SK-N-SH (cell line): ENCODE data around the gene NR3C1. TPM values are rescaled to one million over a fixed set of nuclear protein-coding genes. Genes with fewer than 3 reads are reported as not detected.

ENCODE experiments used
- CTCF ChIA-PET: fragments of 300-600, 350-600 bp; formaldehyde crosslinking; extraction: SDS; loops from one replicate; lab custom pipeline; 2021; lab: Yijun Ruan, JAX
- POLR2A ChIA-PET: fragments of 350-600 bp; sonication (Branson Sonifier 250); formaldehyde crosslinking; extraction: SDS; loops from one replicate; lab custom pipeline; 2020; ENCODE audit warnings: antibody characterized with exemption, inconsistent platforms; lab: Yijun Ruan, JAX
- DNase-seq: peaks from one replicate; pipeline ENCODE4 v3.0.0; 2012
- H2AFZ ChIP-seq: fragments of 200-600 bp; sonication (generic); 2 replicates; pipeline ENCODE4 v1.8.1; 2016; ENCODE audit warnings: antibody characterized with exemption, mild to moderate bottlenecking, low read depth
- H3F3A ChIP-seq: fragments of 200-600 bp; sonication (generic); replicated peaks from 2 replicates; pipeline ENCODE3; 2016; ENCODE audit warnings: antibody characterized with exemption, mild to moderate bottlenecking; ENCODE audit not compliant: insufficient read depth
- H3K27ac ChIP-seq, 2 experiments: fragments of 200-500 bp in 1 of 2; fragments of 200-600 bp in 1 of 2; sonication (Bioruptor generic) in 1 of 2; sonication (generic), shearing (Covaris generic) in 1 of 2; 2 replicates each; pipeline versions ENCODE4 v1.5.1 to v1.6.1; 2014 to 2016; ENCODE audit warnings: low read depth in 2 of 2, inconsistent platforms in 1 of 2, low read length in 1 of 2, mild to moderate bottlenecking in 1 of 2, mixed read lengths in 1 of 2
- H3K27me3 ChIP-seq: fragments of 200-600 bp; sonication (generic), shearing (Covaris generic); 2 replicates; pipeline ENCODE4 v1.6.1; 2016; ENCODE audit warnings: mixed run types; ENCODE audit not compliant: insufficient read depth
- H3K36me3 ChIP-seq, 2 experiments: fragments of 200-500 bp in 1 of 2; fragments of 200-600 bp in 1 of 2; sonication (Bioruptor generic) in 1 of 2; sonication (generic) in 1 of 2; replicated peaks in 1 of 2; 2 replicates each; pipeline versions ENCODE3 to v1.5.1; 2014 to 2016; ENCODE audit warnings: low read length in 1 of 2, mild to moderate bottlenecking in 1 of 2; ENCODE audit not compliant: insufficient read depth in 2 of 2, control insufficient read depth in 1 of 2
- H3K4me1 ChIP-seq, 2 experiments: fragments of 200-500 bp in 1 of 2; fragments of 200-600 bp in 1 of 2; sonication (Bioruptor generic) in 1 of 2; sonication (generic), shearing (Covaris generic) in 1 of 2; 2 replicates each; pipeline versions ENCODE4 v1.5.1 to v1.6.1; 2014 to 2016; ENCODE audit warnings: low read depth in 1 of 2, low read length in 1 of 2, mixed run types in 1 of 2; ENCODE audit not compliant: insufficient read depth in 2 of 2, control insufficient read depth in 1 of 2
- H3K4me2 ChIP-seq: fragments of 200-600 bp; sonication (generic), shearing (Covaris generic); 2 replicates; pipeline ENCODE4 v1.6.1; 2017; ENCODE audit warnings: mixed run types
- H3K4me3 ChIP-seq, 2 experiments: fragments of 200-500 bp in 1 of 2; fragments of 200-600 bp in 1 of 2; sonication (Bioruptor generic) in 1 of 2; sonication (generic), shearing (Covaris generic) in 1 of 2; 2 replicates each; pipeline versions ENCODE4 v1.5.1 to v1.8.1; 2014 to 2016; ENCODE audit warnings: low read depth in 2 of 2, inconsistent platforms in 1 of 2, low read length in 1 of 2, mild to moderate bottlenecking in 1 of 2, mixed read lengths in 1 of 2, moderate library complexity in 1 of 2
- H3K79me2 ChIP-seq: fragments of 200-600 bp; sonication (generic); 2 replicates; pipeline ENCODE4 v1.8.1; 2017; ENCODE audit warnings: mild to moderate bottlenecking; ENCODE audit not compliant: insufficient read depth
- H3K9ac ChIP-seq: fragments of 200-600 bp; sonication (generic); 2 replicates; pipeline ENCODE4 v1.6.1; 2017; ENCODE audit warnings: mixed run types
- H3K9me2 ChIP-seq: fragments of 200-600 bp; sonication (generic); 2 replicates; pipeline ENCODE4 v1.6.1; 2017; ENCODE audit warnings: mixed run types
- H3K9me3 ChIP-seq: fragments of 200-600 bp; sonication (generic); 2 replicates; pipeline ENCODE4 v1.6.1; 2017; ENCODE audit warnings: mixed run types, mild to moderate bottlenecking, moderate library complexity
- H4K20me1 ChIP-seq: fragments of 200-600 bp; sonication (generic); 2 replicates; pipeline ENCODE4 v1.6.1; 2017; ENCODE audit warnings: mild to moderate bottlenecking, mixed run types; ENCODE audit not compliant: insufficient read depth
- CHD2 ChIP-seq: fragments of 150-350 bp; IDR thresholded peaks from 2 replicates; pipeline ENCODE4 v1.6.1; 2018; ENCODE audit warnings: low read length; ENCODE audit not compliant: partially characterized antibody
- EP300 ChIP-seq, 2 experiments: IDR thresholded peaks; 2 replicates each; pipeline versions ENCODE4 v1.4.0 to v1.6.1; 2012; ENCODE audit warnings: borderline replicate concordance in 1 of 2, low read depth in 1 of 2, low read length in 1 of 2
- EZH2phosphoT487 ChIP-seq: fragments of 200-600 bp; sonication (generic); IDR thresholded peaks from 2 replicates; pipeline ENCODE4 v1.6.1; 2017; ENCODE audit warnings: low read depth, mixed run types, mild to moderate bottlenecking, antibody characterized with exemption, moderate library complexity, borderline replicate concordance
- FOXM1 ChIP-seq: IDR thresholded peaks from 2 replicates; pipeline ENCODE4 v1.4.0; 2012; ENCODE audit warnings: low read depth, mild to moderate bottlenecking
- GABPA ChIP-seq: IDR thresholded peaks from 2 replicates; pipeline ENCODE4 v1.4.0; 2012; ENCODE audit warnings: low read depth, mild to moderate bottlenecking
- MEF2A ChIP-seq: IDR thresholded peaks from 2 replicates; pipeline ENCODE4 v1.4.0; 2012; ENCODE audit warnings: low read depth, borderline replicate concordance
- NFIC ChIP-seq: IDR thresholded peaks from 2 replicates; pipeline ENCODE4 v1.4.0; 2012; ENCODE audit warnings: borderline replicate concordance
- RXRA ChIP-seq: IDR thresholded peaks from 2 replicates; pipeline ENCODE4 v1.4.0; 2012; ENCODE audit warnings: low read depth, mild to moderate bottlenecking, borderline replicate concordance
- SIN3A ChIP-seq: IDR thresholded peaks from 2 replicates; pipeline ENCODE4 v1.6.1; 2012; ENCODE audit warnings: low read depth, mild to moderate bottlenecking, low read length, moderate library complexity, borderline replicate concordance
- TCF12 ChIP-seq: IDR thresholded peaks from 2 replicates; pipeline ENCODE4 v1.4.0; 2012
- TEAD4 ChIP-seq: IDR thresholded peaks from 2 replicates; pipeline ENCODE4 v1.4.0; 2012; ENCODE audit warnings: mild to moderate bottlenecking, borderline replicate concordance; ENCODE audit not compliant: insufficient read depth
- WGBS: methylation state at CpG from one replicate; pipeline ENCODE4 v1.1.6; 2017; ENCODE audit warnings: low lambda C conversion rate; 5-methylcytosine and 5-hydroxymethylcytosine counted together
- polyA plus RNA-seq, 3 experiments: library from polyadenylated mRNA; depleted of rRNA; stranded (reverse); fragments of >200 nt; gene quantifications; 2 replicates each; pipeline ENCODE4 v1.2.3, GENCODE V29; 2012
- TF ChIP-seq, protein P1 (sequence below): fragments of 150-350 bp; IDR thresholded peaks from 2 replicates; pipeline ENCODE4 v1.6.1; 2017; ENCODE audit warnings: antibody characterized with exemption, low read length, low read depth, borderline replicate concordance
- TF ChIP-seq, protein P2 (sequence below): IDR thresholded peaks from 2 replicates; pipeline ENCODE4 v1.4.0; 2012; ENCODE audit warnings: low read depth, borderline replicate concordance
- TF ChIP-seq, protein P3 (sequence below): IDR thresholded peaks from 2 replicates; pipeline ENCODE4 v1.4.0; 2012; ENCODE audit warnings: low read depth
- TF ChIP-seq, protein P4 (sequence below): fragments of 200-600 bp; sonication (generic); IDR thresholded peaks from 2 replicates; pipeline ENCODE4 v1.6.1; 2017; ENCODE audit warnings: antibody characterized with exemption, mild to moderate bottlenecking, moderate library complexity
- TF ChIP-seq, protein P5 (sequence below): IDR thresholded peaks from 2 replicates; pipeline ENCODE4 v1.6.1; 2012; ENCODE audit warnings: mild to moderate bottlenecking, low read depth, low read length, moderate library complexity

The NR3C1 gene
- polyA plus RNA-seq, 1 of the 3 experiments (the other 2 are of a cell fraction) = 7.1 TPM

DNA sequence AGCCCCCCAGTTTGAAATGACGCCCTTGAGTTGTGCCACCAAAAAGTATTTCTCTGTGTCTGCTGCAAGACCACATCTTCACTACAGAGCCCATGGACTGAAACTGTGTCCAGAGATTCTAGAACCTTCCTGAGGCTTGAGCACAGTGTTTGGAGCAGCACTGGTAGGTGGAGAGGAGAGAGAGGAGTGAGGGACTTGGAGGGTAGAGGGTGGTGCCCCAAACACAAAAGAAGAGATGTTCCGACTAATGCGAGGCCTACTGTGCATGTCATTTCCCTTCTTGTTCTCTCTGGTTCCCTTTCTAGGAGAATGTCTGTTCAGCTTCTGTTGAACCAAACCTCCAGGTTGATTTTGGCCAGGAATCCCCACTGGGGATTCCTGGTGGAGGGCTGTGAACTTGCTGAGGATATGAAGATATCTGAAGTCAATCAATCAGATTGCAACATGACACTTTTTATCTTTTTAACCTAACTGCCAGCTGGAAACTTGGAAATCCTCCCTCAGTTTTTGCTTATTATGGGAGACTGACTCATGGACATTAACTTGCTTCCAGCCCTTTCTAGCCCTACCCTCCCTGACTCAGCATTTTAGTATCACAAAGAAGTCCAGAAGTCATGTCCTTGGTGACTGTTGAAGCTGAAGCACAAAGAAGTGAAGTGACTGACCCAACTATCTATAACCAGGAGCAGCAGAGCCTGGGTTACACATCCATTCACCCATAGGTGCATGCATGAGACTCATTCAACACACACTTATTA is 154.5 kb downstream of the NR3C1 start (continued):
- TF ChIP-seq, protein P1, sequence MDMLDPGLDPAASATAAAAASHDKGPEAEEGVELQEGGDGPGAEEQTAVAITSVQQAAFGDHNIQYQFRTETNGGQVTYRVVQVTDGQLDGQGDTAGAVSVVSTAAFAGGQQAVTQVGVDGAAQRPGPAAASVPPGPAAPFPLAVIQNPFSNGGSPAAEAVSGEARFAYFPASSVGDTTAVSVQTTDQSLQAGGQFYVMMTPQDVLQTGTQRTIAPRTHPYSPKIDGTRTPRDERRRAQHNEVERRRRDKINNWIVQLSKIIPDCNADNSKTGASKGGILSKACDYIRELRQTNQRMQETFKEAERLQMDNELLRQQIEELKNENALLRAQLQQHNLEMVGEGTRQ = no peak

DNA sequence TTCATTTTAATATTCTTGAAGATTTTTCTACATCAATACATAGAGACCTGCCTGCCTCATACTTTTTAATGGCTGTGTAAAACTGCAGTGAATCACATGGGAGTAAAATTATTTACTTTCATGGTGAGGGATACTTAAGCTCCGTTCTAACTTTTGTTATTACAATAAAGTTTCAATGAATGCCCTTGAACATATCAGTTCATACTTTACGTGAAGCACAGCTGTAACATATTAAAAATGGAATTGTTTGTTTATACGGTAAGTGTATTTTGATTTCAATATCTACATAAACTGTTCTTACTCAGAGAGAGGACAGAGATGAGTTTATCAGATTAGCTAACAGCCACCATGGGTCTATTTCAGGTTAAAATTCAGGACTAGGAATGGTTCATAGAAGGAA is 155.1 kb downstream of the NR3C1 start:
- Histone ChIP-seq H4K20me1 (no peaks in the 10 kb centered on the region), H3K9ac (no peak overlapping the region), H3K4me2 (no peak overlapping the region), H3K27ac (no peak overlapping the region), H3K27me3 (no peaks in the 10 kb centered on the region), H3K4me3 (no peak overlapping the region), H3K36me3 (no peaks in the 10 kb centered on the region), H3K9me2 (no peaks in the 10 kb centered on the region), H3K9me3 (no peaks in the 10 kb centered on the region), H3K79me2 (no peaks in the 10 kb centered on the region), H3K4me1 (peaks cover 2 to 36% of the 10 kb centered on the region in 2 experiments; a peak in 3 of 4 replicates), H2AFZ (no peak overlapping the region), H3F3A (peaks cover 34% of the 10 kb centered on the region)
- no peak for DNase-seq
- ChIA-PET POLR2A (no interaction called here), CTCF (no interaction called here)
- TF ChIP-seq, protein P2, sequence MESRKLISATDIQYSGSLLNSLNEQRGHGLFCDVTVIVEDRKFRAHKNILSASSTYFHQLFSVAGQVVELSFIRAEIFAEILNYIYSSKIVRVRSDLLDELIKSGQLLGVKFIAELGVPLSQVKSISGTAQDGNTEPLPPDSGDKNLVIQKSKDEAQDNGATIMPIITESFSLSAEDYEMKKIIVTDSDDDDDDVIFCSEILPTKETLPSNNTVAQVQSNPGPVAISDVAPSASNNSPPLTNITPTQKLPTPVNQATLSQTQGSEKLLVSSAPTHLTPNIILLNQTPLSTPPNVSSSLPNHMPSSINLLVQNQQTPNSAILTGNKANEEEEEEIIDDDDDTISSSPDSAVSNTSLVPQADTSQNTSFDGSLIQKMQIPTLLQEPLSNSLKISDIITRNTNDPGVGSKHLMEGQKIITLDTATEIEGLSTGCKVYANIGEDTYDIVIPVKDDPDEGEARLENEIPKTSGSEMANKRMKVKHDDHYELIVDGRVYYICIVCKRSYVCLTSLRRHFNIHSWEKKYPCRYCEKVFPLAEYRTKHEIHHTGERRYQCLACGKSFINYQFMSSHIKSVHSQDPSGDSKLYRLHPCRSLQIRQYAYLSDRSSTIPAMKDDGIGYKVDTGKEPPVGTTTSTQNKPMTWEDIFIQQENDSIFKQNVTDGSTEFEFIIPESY = no peak
- TF ChIP-seq, protein P3, sequence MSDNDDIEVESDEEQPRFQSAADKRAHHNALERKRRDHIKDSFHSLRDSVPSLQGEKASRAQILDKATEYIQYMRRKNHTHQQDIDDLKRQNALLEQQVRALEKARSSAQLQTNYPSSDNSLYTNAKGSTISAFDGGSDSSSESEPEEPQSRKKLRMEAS = no peak
- TF ChIP-seq EP300 (IDR thresholded peaks at IDR 0.05; ENCODE audit: borderline replicate concordance in 1 of 2, low read depth in 1 of 2, low read length in 1 of 2) (no peak), GABPA (no peak), TCF12 (no peak), FOXM1 (no peak), EZH2phosphoT487 (no peak), RXRA (no peak), TEAD4 (no peak), CHD2 (no peak), NFIC (no peak), MEF2A (no peak), SIN3A (no peak)
- TF ChIP-seq, protein P1 = no peak
- TF ChIP-seq, protein P4, sequence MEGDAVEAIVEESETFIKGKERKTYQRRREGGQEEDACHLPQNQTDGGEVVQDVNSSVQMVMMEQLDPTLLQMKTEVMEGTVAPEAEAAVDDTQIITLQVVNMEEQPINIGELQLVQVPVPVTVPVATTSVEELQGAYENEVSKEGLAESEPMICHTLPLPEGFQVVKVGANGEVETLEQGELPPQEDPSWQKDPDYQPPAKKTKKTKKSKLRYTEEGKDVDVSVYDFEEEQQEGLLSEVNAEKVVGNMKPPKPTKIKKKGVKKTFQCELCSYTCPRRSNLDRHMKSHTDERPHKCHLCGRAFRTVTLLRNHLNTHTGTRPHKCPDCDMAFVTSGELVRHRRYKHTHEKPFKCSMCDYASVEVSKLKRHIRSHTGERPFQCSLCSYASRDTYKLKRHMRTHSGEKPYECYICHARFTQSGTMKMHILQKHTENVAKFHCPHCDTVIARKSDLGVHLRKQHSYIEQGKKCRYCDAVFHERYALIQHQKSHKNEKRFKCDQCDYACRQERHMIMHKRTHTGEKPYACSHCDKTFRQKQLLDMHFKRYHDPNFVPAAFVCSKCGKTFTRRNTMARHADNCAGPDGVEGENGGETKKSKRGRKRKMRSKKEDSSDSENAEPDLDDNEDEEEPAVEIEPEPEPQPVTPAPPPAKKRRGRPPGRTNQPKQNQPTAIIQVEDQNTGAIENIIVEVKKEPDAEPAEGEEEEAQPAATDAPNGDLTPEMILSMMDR = no peak
- TF ChIP-seq, protein P5, sequence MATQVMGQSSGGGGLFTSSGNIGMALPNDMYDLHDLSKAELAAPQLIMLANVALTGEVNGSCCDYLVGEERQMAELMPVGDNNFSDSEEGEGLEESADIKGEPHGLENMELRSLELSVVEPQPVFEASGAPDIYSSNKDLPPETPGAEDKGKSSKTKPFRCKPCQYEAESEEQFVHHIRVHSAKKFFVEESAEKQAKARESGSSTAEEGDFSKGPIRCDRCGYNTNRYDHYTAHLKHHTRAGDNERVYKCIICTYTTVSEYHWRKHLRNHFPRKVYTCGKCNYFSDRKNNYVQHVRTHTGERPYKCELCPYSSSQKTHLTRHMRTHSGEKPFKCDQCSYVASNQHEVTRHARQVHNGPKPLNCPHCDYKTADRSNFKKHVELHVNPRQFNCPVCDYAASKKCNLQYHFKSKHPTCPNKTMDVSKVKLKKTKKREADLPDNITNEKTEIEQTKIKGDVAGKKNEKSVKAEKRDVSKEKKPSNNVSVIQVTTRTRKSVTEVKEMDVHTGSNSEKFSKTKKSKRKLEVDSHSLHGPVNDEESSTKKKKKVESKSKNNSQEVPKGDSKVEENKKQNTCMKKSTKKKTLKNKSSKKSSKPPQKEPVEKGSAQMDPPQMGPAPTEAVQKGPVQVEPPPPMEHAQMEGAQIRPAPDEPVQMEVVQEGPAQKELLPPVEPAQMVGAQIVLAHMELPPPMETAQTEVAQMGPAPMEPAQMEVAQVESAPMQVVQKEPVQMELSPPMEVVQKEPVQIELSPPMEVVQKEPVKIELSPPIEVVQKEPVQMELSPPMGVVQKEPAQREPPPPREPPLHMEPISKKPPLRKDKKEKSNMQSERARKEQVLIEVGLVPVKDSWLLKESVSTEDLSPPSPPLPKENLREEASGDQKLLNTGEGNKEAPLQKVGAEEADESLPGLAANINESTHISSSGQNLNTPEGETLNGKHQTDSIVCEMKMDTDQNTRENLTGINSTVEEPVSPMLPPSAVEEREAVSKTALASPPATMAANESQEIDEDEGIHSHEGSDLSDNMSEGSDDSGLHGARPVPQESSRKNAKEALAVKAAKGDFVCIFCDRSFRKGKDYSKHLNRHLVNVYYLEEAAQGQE = no peak
- WGBS = 97% methylated on average over 3 of the region's 3 CpGs
